ENCODE data around the gene KIF6.

KIF6 gene

GRCh38 chr6:39452306-39453145 lies 272.7 kb downstream of the KIF6 start:
- DNase-seq (ENCODE audit: low read depth in 2 of 2): no peak

- no peak for DNase-seq (ENCODE audit: low read depth in 2 of 2)
Observed at GRCh38 chr6:39451831-39452230, 273.4 kb downstream of the KIF6 start.

GRCh38 chr6:39449022-39449421 lies 276.2 kb downstream of the KIF6 start:
- no peak for DNase-seq (ENCODE audit: low read depth in 2 of 2)

GRCh38 chr6:39446909-39447308 lies 278.3 kb downstream of the KIF6 start:
- no peak for DNase-seq (ENCODE audit: low read depth in 2 of 2)

GRCh38 chr6:39445667-39446066 lies 279.5 kb downstream of the KIF6 start:
- DNase-seq (ENCODE audit: low read depth in 2 of 2): no peak

- DNase-seq (ENCODE audit: low read depth in 2 of 2): no peak
Observed at GRCh38 chr6:39444479-39445019, 280.7 kb downstream of the KIF6 start.

DNA sequence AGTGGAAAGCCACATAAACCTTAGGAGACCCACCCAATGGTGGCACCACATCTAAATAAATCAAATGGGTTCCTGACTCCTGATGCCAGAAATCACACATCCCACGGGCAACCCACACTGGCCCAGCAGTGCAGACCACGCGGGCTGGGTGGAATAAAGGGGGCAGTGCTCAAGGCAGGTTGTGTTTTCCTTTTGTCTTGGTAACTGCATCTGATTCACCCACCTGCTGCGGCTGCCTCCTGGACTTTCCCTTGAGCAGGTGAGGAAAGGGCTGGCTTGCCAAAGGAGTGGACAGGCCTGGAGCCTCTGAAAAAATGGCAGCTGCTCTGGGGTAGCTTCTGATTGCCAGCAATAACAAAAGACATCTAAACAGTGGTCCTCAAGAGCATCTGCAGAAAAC lies 283.2 kb downstream of the KIF6 start:
- no peak for DNase-seq (ENCODE audit: low read depth in 2 of 2)

DNA sequence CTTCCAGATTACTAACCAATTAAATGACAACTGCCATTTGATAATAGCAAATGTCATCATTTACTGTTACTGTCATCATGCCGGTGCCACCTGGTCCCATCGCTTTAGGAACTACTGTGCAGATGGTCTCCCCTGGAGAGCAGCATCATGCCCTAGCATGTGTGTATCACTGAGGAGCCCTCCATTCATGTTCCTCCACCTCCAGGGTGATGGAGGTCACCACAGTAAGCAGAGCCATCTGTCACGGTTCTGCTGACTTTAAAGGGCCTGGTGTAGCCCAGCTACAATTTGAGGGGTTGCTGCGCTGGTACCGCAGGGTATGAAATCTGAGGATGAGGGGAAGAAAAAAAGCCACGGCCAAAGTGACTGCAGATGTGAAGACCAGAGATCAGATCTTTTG lies 283.9 kb downstream of the KIF6 start:
- DNase-seq (ENCODE audit: low read depth in 2 of 2): no peak

- DNase-seq (ENCODE audit: low read depth in 2 of 2): no peak
Observed at GRCh38 chr6:39440039-39440426, 285.2 kb downstream of the KIF6 start.

- DNase-seq (ENCODE audit: low read depth in 2 of 2): no peak
Observed at GRCh38 chr6:39439342-39440038, 285.7 kb downstream of the KIF6 start.

- DNase-seq (ENCODE audit: low read depth in 2 of 2): no peak
Observed at GRCh38 chr6:39433630-39434029, 291.6 kb downstream of the KIF6 start.

DNA sequence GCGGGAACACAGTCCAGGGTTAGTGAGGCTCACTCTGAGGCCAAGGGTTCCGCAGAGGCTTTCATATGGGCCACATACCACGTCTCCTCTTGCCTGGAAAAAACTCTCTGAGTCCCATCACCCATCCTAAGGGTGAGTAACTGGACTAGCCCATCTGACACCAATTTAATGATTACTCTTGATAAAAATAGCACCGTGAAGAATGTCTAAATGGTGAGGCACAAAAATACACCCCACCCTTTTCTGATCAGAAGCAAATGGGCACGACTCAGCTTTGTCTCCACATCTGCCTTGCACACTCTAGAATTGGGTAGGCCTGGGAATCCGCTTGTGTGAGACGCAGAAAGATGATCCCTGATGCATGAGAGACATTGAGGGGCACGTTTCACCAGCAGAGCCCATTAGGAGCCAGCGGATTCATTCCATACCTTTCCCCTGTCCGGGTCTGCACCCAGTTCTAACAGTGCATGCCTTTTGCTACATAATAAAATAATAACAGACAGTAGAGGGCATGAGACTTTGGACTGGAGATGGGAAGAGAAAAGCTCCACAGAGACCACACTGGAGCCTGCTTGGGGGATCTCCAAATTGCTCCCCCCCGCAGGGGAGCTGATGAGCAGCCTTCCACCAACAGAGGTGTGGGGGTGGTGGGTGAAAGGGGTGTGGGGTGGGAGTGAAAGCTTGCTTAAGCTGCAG lies 292.7 kb downstream of the KIF6 start:
- no peak for DNase-seq (ENCODE audit: low read depth in 2 of 2)

GRCh38 chr6:39430871-39431523 lies 294.2 kb downstream of the KIF6 start:
- DNase-seq (ENCODE audit: low read depth in 2 of 2): no peak

- DNase-seq (ENCODE audit: low read depth in 2 of 2): no peak
Observed at GRCh38 chr6:39430446-39430845, 294.8 kb downstream of the KIF6 start.

DNA sequence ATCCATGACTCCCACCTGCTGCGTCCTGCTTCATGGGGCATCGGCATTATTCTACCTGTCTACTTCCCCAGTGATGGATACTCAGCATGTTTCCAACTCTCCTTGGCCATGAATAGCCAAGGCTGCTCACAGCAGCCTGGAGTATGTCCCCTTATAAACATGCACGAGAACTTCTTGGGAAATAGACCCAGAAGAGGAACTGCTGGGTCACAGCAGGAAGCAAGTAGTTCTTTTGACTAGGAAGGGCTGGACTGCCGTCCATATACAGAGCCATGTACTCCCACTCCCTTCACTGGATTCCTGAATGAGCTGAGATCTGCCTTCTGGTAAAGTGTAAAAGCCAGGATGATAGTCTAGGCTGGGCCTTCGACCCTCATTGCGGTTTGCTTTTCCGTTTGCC lies 296.4 kb downstream of the KIF6 start:
- DNase-seq (ENCODE audit: low read depth in 2 of 2): no peak

DNA sequence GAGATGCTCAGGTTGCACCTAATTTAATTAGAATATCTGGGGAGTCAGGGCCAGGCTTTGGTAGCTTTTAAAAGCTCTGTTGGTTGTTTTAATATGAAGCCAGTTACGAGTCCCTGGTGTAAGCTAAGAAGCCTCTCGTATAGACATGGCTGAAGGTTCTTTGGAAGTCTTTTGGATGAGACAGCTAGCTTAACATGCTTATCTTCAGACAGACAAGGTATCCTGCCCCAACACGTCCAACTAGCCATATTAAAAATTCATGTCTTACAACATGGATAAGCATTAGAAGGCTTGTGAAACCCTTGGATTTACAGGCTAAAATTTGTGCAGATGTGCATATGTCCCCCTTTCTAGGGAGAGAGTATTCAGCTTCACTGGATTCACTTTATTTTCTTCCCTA lies 297.1 kb downstream of the KIF6 start:
- no peak for DNase-seq (ENCODE audit: low read depth in 2 of 2)

- DNase-seq (ENCODE audit: low read depth in 2 of 2): no peak
Observed at GRCh38 chr6:39426073-39426456, 299.1 kb downstream of the KIF6 start.

DNA sequence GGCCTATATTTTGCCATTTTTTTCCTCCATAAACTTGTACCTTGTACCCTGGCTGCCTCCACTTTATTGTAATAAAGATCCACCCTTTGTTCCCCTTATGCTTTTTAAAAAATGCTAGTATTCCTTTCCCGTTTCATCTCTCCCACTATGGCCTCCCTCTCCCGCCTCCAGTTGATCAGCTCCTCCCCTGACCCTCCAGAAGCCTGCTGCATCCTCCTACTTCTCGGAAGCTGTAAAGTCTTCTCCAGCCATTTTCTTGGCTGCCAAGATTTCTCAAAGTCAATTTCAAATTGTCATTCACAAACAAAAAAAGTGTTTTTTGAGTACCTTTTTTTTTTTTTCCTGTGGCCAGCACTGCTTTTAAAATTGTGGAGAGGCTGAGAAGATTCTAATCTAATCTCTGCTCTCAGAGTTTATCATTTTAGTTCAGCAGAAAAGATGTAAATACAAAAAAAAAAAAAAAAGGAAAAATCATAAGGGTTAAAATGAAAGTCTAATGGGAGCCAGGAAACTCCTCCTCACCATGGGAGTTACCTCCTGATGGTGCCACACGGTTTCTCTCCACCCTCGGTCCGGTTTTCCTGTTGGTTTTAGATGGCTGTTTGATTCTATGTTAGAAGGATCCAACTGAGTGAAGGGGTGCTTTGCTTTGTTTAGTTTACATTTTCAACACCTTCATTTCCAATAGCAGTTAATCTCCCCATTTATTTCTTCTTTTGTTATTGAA lies 299.7 kb downstream of the KIF6 start:
- DNase-seq (ENCODE audit: low read depth in 2 of 2): no peak

DNA sequence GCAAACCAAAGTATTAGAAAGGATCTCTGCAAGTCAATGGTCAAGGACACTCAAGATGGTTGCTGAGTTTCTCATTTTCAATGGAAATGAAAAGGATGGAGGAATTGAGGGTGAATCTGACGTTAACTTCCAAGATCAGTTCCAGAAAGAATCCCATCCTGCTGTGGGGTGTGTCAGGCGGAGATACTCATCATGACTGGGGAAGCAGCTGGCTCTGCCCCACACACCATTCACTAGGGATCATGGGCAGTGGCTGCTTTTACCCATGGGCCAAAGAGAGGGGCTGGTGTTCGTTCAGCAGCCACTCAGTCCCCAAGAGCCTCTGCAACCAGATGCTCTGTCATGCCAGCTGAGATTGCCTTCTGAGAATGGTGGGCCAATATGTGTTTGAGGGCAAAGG lies 300.4 kb downstream of the KIF6 start:
- DNase-seq (ENCODE audit: low read depth in 2 of 2): no peak

DNA sequence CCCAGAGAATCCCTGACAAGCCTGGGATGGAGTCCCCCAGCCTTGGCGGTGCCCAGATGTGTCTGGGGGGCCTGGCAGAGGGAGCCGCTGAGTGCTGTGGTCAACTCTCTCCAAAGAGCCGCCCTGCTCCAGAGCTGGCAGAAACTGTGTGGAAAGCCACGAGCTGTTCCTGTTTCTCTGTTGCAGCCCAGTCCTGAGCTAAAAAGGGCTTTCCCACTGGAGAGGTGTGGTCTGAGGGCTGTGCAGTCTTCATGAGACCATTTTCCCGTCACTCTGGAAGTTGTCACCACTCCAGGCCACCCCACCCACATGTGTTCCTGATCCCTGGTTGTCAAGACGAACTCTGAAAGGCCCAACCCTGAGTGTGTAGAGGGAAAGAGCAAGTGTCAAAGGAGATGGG lies 303.0 kb downstream of the KIF6 start:
- DNase-seq (ENCODE audit: low read depth in 2 of 2): no peak
